ENCODE measurements around the gene UTS2. TPM values are rescaled to one million over a fixed set of nuclear protein-coding genes. Genes with fewer than 3 reads are reported as not detected.

Gene UTS2
- total RNA-seq, 4 donors from 2014 or later = 9.1 TPM; not detected in 3

DNA sequence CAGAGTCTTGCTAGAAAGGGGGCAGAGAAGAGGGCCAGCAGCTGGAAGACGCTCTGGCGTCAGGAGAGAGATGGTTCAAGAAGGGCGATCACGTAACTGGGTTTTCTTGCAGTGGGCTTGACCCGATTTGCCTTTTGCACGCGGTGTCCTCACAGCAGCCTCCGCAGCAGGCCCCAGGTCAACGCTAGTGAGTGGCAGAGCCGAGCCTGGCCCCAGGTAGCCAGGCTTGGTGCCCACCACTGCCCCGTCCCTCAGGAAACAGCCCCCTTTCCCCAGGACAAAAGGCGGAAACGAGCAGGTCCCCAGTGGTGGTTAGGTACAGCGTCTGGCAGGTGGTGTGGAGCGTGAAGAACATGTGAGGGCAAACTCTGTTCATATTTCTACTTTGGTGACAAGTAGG lies 8.6 kb upstream of the UTS2 start:
- H3K27ac ChIP-seq = no peak overlapping the region
- DNase-seq = no peak
- no peak overlapping the region for H3K4me3 ChIP-seq
- H3K4me1 ChIP-seq = no peaks in the 10 kb centered on the region
- H3K9me3 ChIP-seq = no peaks in the 10 kb centered on the region
- TF ChIP-seq POLR2A (IDR thresholded peaks at IDR 0.05) = no peak
- no peak for TF ChIP-seq CTCF (IDR thresholded peaks at IDR 0.05)
- H3K27me3 ChIP-seq = no peaks in the 10 kb centered on the region
- H3K36me3 ChIP-seq = no peaks in the 10 kb centered on the region

GRCh38 chr1:7860130-7860529 lies 7.3 kb upstream of the UTS2 start:
- DNase-seq = no peak
- no peak for TF ChIP-seq CTCF (IDR thresholded peaks at IDR 0.05)
- no peak for TF ChIP-seq POLR2A (IDR thresholded peaks at IDR 0.05)
- Histone ChIP-seq H3K4me1 (no peaks in the 10 kb centered on the region), H3K36me3 (no peaks in the 10 kb centered on the region), H3K27ac (no peak overlapping the region), H3K9me3 (no peaks in the 10 kb centered on the region), H3K27me3 (no peaks in the 10 kb centered on the region), H3K4me3 (no peak overlapping the region)

GRCh38 chr1:7859406-7859805 lies 6.5 kb upstream of the UTS2 start:
- H3K4me1 ChIP-seq = no peaks in the 10 kb centered on the region
- no peak for TF ChIP-seq CTCF (IDR thresholded peaks at IDR 0.05)
- TF ChIP-seq POLR2A (IDR thresholded peaks at IDR 0.05) = no peak
- no peak overlapping the region for H3K27ac ChIP-seq
- H3K9me3 ChIP-seq = no peaks in the 10 kb centered on the region
- H3K4me3 ChIP-seq = no peak overlapping the region
- H3K27me3 ChIP-seq = no peaks in the 10 kb centered on the region
- no peaks in the 10 kb centered on the region for H3K36me3 ChIP-seq
- no peak for DNase-seq

GRCh38 chr1:7857985-7858384 lies 5.1 kb upstream of the UTS2 start:
- no peaks in the 10 kb centered on the region for H3K27me3 ChIP-seq
- no peaks in the 10 kb centered on the region for H3K36me3 ChIP-seq
- H3K4me3 ChIP-seq = no peak overlapping the region
- no peak overlapping the region for H3K27ac ChIP-seq
- no peaks in the 10 kb centered on the region for H3K9me3 ChIP-seq
- no peak for DNase-seq
- no peaks in the 10 kb centered on the region for H3K4me1 ChIP-seq
- TF ChIP-seq CTCF (IDR thresholded peaks at IDR 0.05) (no peak), POLR2A (IDR thresholded peaks at IDR 0.05) (no peak)

- H3K27ac ChIP-seq = no peak overlapping the region
- TF ChIP-seq POLR2A (IDR thresholded peaks at IDR 0.05) (no peak), CTCF (IDR thresholded peaks at IDR 0.05) (no peak)
- H3K36me3 ChIP-seq = no peaks in the 10 kb centered on the region
- no peak for DNase-seq
- no peaks in the 10 kb centered on the region for H3K9me3 ChIP-seq
- no peaks in the 10 kb centered on the region for H3K27me3 ChIP-seq
- no peak overlapping the region for H3K4me3 ChIP-seq
- H3K4me1 ChIP-seq = no peaks in the 10 kb centered on the region
Observed at GRCh38 chr1:7857000-7857399, 4.1 kb upstream of the UTS2 start.

DNA sequence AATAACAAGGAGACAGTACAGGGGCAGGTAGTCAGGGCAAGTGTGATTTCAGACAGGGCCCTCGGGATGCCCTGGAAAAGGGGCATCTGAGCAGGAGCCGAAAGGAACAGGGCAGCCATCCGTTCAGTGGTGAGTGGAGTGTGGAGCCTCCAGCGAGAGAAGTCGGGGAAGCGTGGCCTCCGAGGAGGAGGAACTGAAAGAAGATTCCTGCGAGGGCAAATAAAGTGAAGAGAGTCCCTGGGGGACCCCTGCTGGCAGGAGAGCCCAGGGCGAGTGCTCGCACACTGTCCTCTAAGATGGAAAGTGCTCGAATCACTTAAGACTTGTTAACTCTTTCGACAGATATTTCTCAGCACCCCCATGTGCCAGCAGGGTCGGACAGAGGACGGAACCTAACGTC lies 3.5 kb upstream of the UTS2 start:
- H3K4me3 ChIP-seq = no peak overlapping the region
- H3K27me3 ChIP-seq = no peaks in the 10 kb centered on the region
- no peak overlapping the region for H3K27ac ChIP-seq
- H3K4me1 ChIP-seq = no peaks in the 10 kb centered on the region
- TF ChIP-seq POLR2A (IDR thresholded peaks at IDR 0.05) = no peak
- no peak for TF ChIP-seq CTCF (IDR thresholded peaks at IDR 0.05)
- no peaks in the 10 kb centered on the region for H3K36me3 ChIP-seq
- no peaks in the 10 kb centered on the region for H3K9me3 ChIP-seq
- no peak for DNase-seq
